IPS DF 6.9 (cell line): ENCODE results near the gene CSTF3.
"Not testable (repeated sequence)": the region's sequence is repeated elsewhere in the genome, so short reads cannot be mapped to it uniquely, and the experiment has no call there.

Source experiments
- DNase-seq: peaks from one replicate; pipeline ENCODE4 v3.0.0-alpha.2; 2013; ENCODE audit warnings: low read depth, low spot score
- H3K27ac ChIP-seq: one replicate; pipeline ENCODE4 v1.5.1; 2013; ENCODE audit warnings: low read length, control low read depth
- H3K27me3 ChIP-seq: 2 replicates; pipeline ENCODE4 v1.6.1; 2013; ENCODE audit warnings: mild to moderate bottlenecking, low read length; ENCODE audit not compliant: control insufficient read depth, insufficient read depth
- H3K36me3 ChIP-seq: 2 replicates; pipeline ENCODE4 v1.6.1; 2013; ENCODE audit warnings: low read length; ENCODE audit not compliant: control insufficient read depth, insufficient read depth
- H3K4me1 ChIP-seq: 2 replicates; pipeline ENCODE4 v1.6.1; 2013; ENCODE audit warnings: low read length; ENCODE audit not compliant: control insufficient read depth, insufficient read depth
- H3K4me3 ChIP-seq: 2 replicates; pipeline ENCODE4 v1.5.1; 2013; ENCODE audit warnings: mild to moderate bottlenecking, low read length
- H3K9me3 ChIP-seq: 2 replicates; pipeline ENCODE4 v1.6.1; 2013; ENCODE audit warnings: low read length, inconsistent platforms; ENCODE audit not compliant: control insufficient read depth, insufficient read depth
- WGBS: extraction: QIAGEN DNeasy Blood & Tissue Kit; methylation state at CpG from one replicate; pipeline ENCODE4 v1.1.7; 2013; ENCODE audit warnings: mixed read lengths, missing lambda C conversion rate; ENCODE audit not compliant: insufficient read length, insufficient coverage; 5-methylcytosine and 5-hydroxymethylcytosine counted together

The CSTF3 gene

GRCh38 chr11:33182246-33182878 is 21.1 kb upstream of the CSTF3 start:
- Histone ChIP-seq H3K4me3 (no peak overlapping the region), H3K27ac (no peak overlapping the region), H3K9me3 (no peaks in the 10 kb centered on the region), H3K4me1 (no peaks in the 10 kb centered on the region), H3K27me3 (no peaks in the 10 kb centered on the region), H3K36me3 (no peaks in the 10 kb centered on the region)
- WGBS = no CpG with 5 or more reads among the region's 3 CpGs
- DNase-seq = no peak

GRCh38 chr11:33179348-33179803 is 18.1 kb upstream of the CSTF3 start:
- WGBS = no CpG with 5 or more reads among the region's 3 CpGs
- no peak for DNase-seq
- Histone ChIP-seq H3K4me3 (no peak overlapping the region), H3K27me3 (no peaks in the 10 kb centered on the region), H3K36me3 (no peaks in the 10 kb centered on the region), H3K27ac (no peak overlapping the region), H3K4me1 (no peaks in the 10 kb centered on the region), H3K9me3 (no peaks in the 10 kb centered on the region)

GRCh38 chr11:33178443-33179180 is 17.3 kb upstream of the CSTF3 start:
- no peak for DNase-seq
- H3K9me3 ChIP-seq = no peaks in the 10 kb centered on the region
- no CpG with 5 or more reads among the region's 5 CpGs for WGBS

GRCh38 chr11:33177676-33178336 is 16.5 kb upstream of the CSTF3 start:
- whole genome bisulfite sequencing = no CpG with 5 or more reads among the region's 8 CpGs
- no peak for DNase-seq
- H3K27me3 ChIP-seq = no peaks in the 10 kb centered on the region
- no peak overlapping the region for H3K4me3 ChIP-seq
- no peaks in the 10 kb centered on the region for H3K9me3 ChIP-seq
- no peaks in the 10 kb centered on the region for H3K4me1 ChIP-seq
- no peak overlapping the region for H3K27ac ChIP-seq
- H3K36me3 ChIP-seq = no peaks in the 10 kb centered on the region

More at GRCh38 chr11:33178443-33179180, 17.3 kb upstream of the CSTF3 start:
- Histone ChIP-seq H3K36me3 (no peaks in the 10 kb centered on the region), H3K27me3 (no peaks in the 10 kb centered on the region), H3K27ac (no peak overlapping the region), H3K4me1 (no peaks in the 10 kb centered on the region), H3K4me3 (no peak overlapping the region)

- H3K9me3 ChIP-seq, H3K27me3 ChIP-seq, H3K4me1 ChIP-seq, H3K36me3 ChIP-seq, H3K4me3 ChIP-seq, H3K27ac ChIP-seq, DNase-seq: not testable (repeated sequence)
- WGBS = no CpG with 5 or more reads among the region's 5 CpGs
Measured at GRCh38 chr11:33176760-33177159, 15.5 kb upstream of the CSTF3 start.

- no peak for DNase-seq
- no CpG with 5 or more reads among the region's 2 CpGs for WGBS
- Histone ChIP-seq H3K27ac (no peak overlapping the region), H3K27me3 (no peaks in the 10 kb centered on the region), H3K4me3 (no peak overlapping the region), H3K36me3 (no peaks in the 10 kb centered on the region), H3K9me3 (no peaks in the 10 kb centered on the region), H3K4me1 (no peaks in the 10 kb centered on the region)
Measured at GRCh38 chr11:33172996-33173395, 11.7 kb upstream of the CSTF3 start.

- no peaks in the 10 kb centered on the region for H3K4me1 ChIP-seq
- H3K36me3 ChIP-seq = no peaks in the 10 kb centered on the region
- WGBS = no CpG with 5 or more reads among the region's 5 CpGs
- H3K9me3 ChIP-seq = no peaks in the 10 kb centered on the region
- H3K4me3 ChIP-seq = no peak overlapping the region
- DNase-seq = no peak
- H3K27me3 ChIP-seq = no peaks in the 10 kb centered on the region
- H3K27ac ChIP-seq = no peak overlapping the region
Measured at GRCh38 chr11:33172345-33172744, 11.1 kb upstream of the CSTF3 start.

- Histone ChIP-seq H3K36me3 (no peaks in the 10 kb centered on the region), H3K9me3 (no peaks in the 10 kb centered on the region), H3K27ac (no peak overlapping the region), H3K4me1 (no peaks in the 10 kb centered on the region), H3K27me3 (no peaks in the 10 kb centered on the region), H3K4me3 (no peak overlapping the region)
- no peak for DNase-seq
- WGBS = no CpG with 5 or more reads among the region's 1 CpG
Measured at GRCh38 chr11:33171251-33171650, 10.0 kb upstream of the CSTF3 start.

- H3K9me3 ChIP-seq = no peaks in the 10 kb centered on the region
- no peaks in the 10 kb centered on the region for H3K27me3 ChIP-seq
- DNase-seq = no peak
- no CpG with 5 or more reads among the region's 4 CpGs for WGBS
- no peak overlapping the region for H3K4me3 ChIP-seq
- no peak overlapping the region for H3K27ac ChIP-seq
- H3K36me3 ChIP-seq = no peaks in the 10 kb centered on the region
- no peaks in the 10 kb centered on the region for H3K4me1 ChIP-seq
Measured at GRCh38 chr11:33168709-33169200, 7.5 kb upstream of the CSTF3 start.

- no peaks in the 10 kb centered on the region for H3K4me1 ChIP-seq
- H3K36me3 ChIP-seq = no peaks in the 10 kb centered on the region
- H3K27me3 ChIP-seq = no peaks in the 10 kb centered on the region
- no peak for DNase-seq
- no peaks in the 10 kb centered on the region for H3K9me3 ChIP-seq
- H3K4me3 ChIP-seq = no peak overlapping the region
- H3K27ac ChIP-seq = no peak overlapping the region
- no CpG with 5 or more reads among the region's 8 CpGs for WGBS
Measured at GRCh38 chr11:33162831-33163230, 1.6 kb upstream of the CSTF3 start.
